Smooth muscle cell (in vitro differentiated cells): ENCODE data around the gene ALS2CL. TPM values are rescaled to one million over a fixed set of nuclear protein-coding genes. Genes with fewer than 3 reads are reported as not detected.

ENCODE experiments used
- DNase-seq: peaks from one replicate; lab custom pipeline; 2025; ENCODE audit not compliant: unreplicated experiment; lab: John Stamatoyannopoulos, UW
- H2AFZ ChIP-seq: fragments of 200-600 bp; sonication (generic); 2 replicates; pipeline ENCODE4 v1.6.0; 2016; ENCODE audit warnings: antibody characterized with exemption, low read depth, mild to moderate bottlenecking
- H3F3A ChIP-seq: fragments of 200-600 bp; sonication (generic); 2 replicates; pipeline ENCODE4 v1.6.0; 2017; ENCODE audit warnings: antibody characterized with exemption, low read depth
- H3K27ac ChIP-seq: fragments of 200-600 bp; sonication (generic); 2 replicates; pipeline ENCODE4 v1.5.1; 2016; ENCODE audit warnings: low read depth, mild to moderate bottlenecking
- H3K27me3 ChIP-seq: fragments of 200-600 bp; sonication (generic); 2 replicates; pipeline ENCODE4 v1.6.1; 2016; ENCODE audit warnings: low read depth, mild to moderate bottlenecking
- H3K36me3 ChIP-seq: fragments of 200-600 bp; sonication (generic); 2 replicates; pipeline ENCODE4 v1.5.1; 2016; ENCODE audit warnings: low read depth
- H3K4me1 ChIP-seq: fragments of 200-600 bp; sonication (generic); 2 replicates; pipeline ENCODE4 v1.5.1; 2016; ENCODE audit warnings: low read depth
- H3K4me2 ChIP-seq: fragments of 200-600 bp; sonication (generic); 2 replicates; pipeline ENCODE4 v1.6.0; 2016; ENCODE audit warnings: mild to moderate bottlenecking
- H3K4me3 ChIP-seq: fragments of 200-600 bp; sonication (generic); 2 replicates; pipeline ENCODE4 v1.5.1; 2016; ENCODE audit warnings: mild to moderate bottlenecking
- H3K79me2 ChIP-seq: fragments of 200-600 bp; sonication (generic); 2 replicates; pipeline ENCODE4 v1.6.0; 2016; ENCODE audit warnings: low read depth, mild to moderate bottlenecking
- H3K9ac ChIP-seq: fragments of 200-600 bp; sonication (generic); 2 replicates; pipeline ENCODE4 v1.6.0; 2016; ENCODE audit warnings: low read depth
- H3K9me3 ChIP-seq: fragments of 200-600 bp; sonication (generic); replicated peaks from 2 replicates; pipeline ENCODE4 v1.5.1; 2016; ENCODE audit warnings: low read depth
- H4K20me1 ChIP-seq: fragments of 200-600 bp; sonication (generic); 2 replicates; pipeline ENCODE4 v1.6.0; 2016; ENCODE audit warnings: low read depth
- CTCF ChIP-seq: fragments of 200-600 bp; sonication (generic); IDR thresholded peaks from 2 replicates; pipeline ENCODE4 v1.5.1; 2017; ENCODE audit warnings: borderline replicate concordance, mild to moderate bottlenecking, antibody characterized with exemption; ENCODE audit not compliant: insufficient read depth, poor library complexity, severe bottlenecking
- WGBS: methylation state at CpG from one replicate; pipeline ENCODE4 v1.1.7; 2016; ENCODE audit warnings: low lambda C conversion rate; 5-methylcytosine and 5-hydroxymethylcytosine counted together
- polyA plus RNA-seq: library from polyadenylated mRNA; unstranded; fragments of >200 nt; fragmentation: Nextera tagmentation; extraction: Ambion mirVana; gene quantifications from 2 replicates; pipeline ENCODE4 v1.2.1, GENCODE V29; 2016
- total RNA-seq: library from RNA; depleted of rRNA; stranded (reverse); fragments of >200 nt; gene quantifications from 2 replicates; pipeline ENCODE4 v1.2.3, GENCODE V29; 2014

The ALS2CL gene
- total and polyA plus RNA-seq, 2 experiments from 2014 or later: 8.5 to 9.4 TPM

- Histone ChIP-seq H3K4me2 (no peak overlapping the region), H2AFZ (no peak overlapping the region), H4K20me1 (no peaks in the 10 kb centered on the region), H3K79me2 (no peaks in the 10 kb centered on the region), H3K27me3 (no peaks in the 10 kb centered on the region), H3K9ac (no peak overlapping the region), H3K4me1 (peaks cover 9% of the 10 kb centered on the region), H3K4me3 (no peak overlapping the region), H3K9me3 (no peaks in the 10 kb centered on the region), H3K36me3 (no peaks in the 10 kb centered on the region), H3F3A (no peaks in the 10 kb centered on the region), H3K27ac (no peak overlapping the region)
- DNase-seq: no peak
- TF ChIP-seq CTCF: no peak
- WGBS: 83% methylated on average over 4 of the region's 4 CpGs
Measured at GRCh38 chr3:46703013-46703520, 9.6 kb upstream of the ALS2CL start.

- Histone ChIP-seq H3K27ac (no peak overlapping the region), H3K36me3 (no peaks in the 10 kb centered on the region), H3K79me2 (no peaks in the 10 kb centered on the region), H3K4me3 (no peak overlapping the region), H3K4me1 (peaks cover 9% of the 10 kb centered on the region), H3F3A (no peaks in the 10 kb centered on the region), H2AFZ (no peak overlapping the region), H3K9me3 (no peaks in the 10 kb centered on the region), H3K27me3 (no peaks in the 10 kb centered on the region), H3K4me2 (no peak overlapping the region), H3K9ac (no peak overlapping the region), H4K20me1 (no peaks in the 10 kb centered on the region)
- no peak for TF ChIP-seq CTCF
- no peak for DNase-seq
- WGBS: 79% methylated on average over 4 of the region's 4 CpGs
Measured at GRCh38 chr3:46702246-46703012, 8.9 kb upstream of the ALS2CL start.

- Histone ChIP-seq H3F3A (no peaks in the 10 kb centered on the region), H3K27me3 (no peaks in the 10 kb centered on the region), H2AFZ (no peak within 1 kb of the TSS), H3K4me1 (peaks cover 9% of the 10 kb centered on the region), H4K20me1 (no peaks in the 10 kb centered on the region), H3K9me3 (no peaks in the 10 kb centered on the region), H3K27ac (no peak within 1 kb of the TSS), H3K9ac (no peak within 1 kb of the TSS), H3K79me2 (no peaks in the 10 kb centered on the region), H3K36me3 (no peaks in the 10 kb centered on the region), H3K4me2 (peak within 1 kb of the TSS; percentile 85), H3K4me3 (peak within 1 kb of the TSS; percentile 40)
- 22% methylated on average over 32 of the region's 51 CpGs for WGBS
- DNase-seq: no peak
- no peak for TF ChIP-seq CTCF
Measured at GRCh38 chr3:46701181-46701939, 7.9 kb upstream of the ALS2CL start, which contains the start of gene TMIE. Gene TMIE (plus strand): TSS chr3:46701392. CDS start chr3:46701488, 96 bp downstream.
